HepG2 (cell line): Measurements from ENCODE around the gene CLPSL2. TPM values are rescaled to one million over a fixed set of nuclear protein-coding genes. Genes with fewer than 3 reads are reported as not detected.

ENCODE experiments used
- ATF1 ChIP-seq: IDR thresholded peaks from 2 replicates; pipeline ENCODE4 v1.6.1; 2016; ENCODE audit warnings: mild to moderate bottlenecking, control low read depth
- CAMTA2 ChIP-seq: sonication (generic); formaldehyde crosslinking; IDR thresholded peaks from 2 replicates; pipeline ENCODE4 v1.4.0; 2020; ENCODE audit warnings: mild to moderate bottlenecking, missing genetic modification reagents, borderline replicate concordance
- IRX3 ChIP-seq: sonication (generic); formaldehyde crosslinking; IDR thresholded peaks from 2 replicates; pipeline ENCODE4 v1.8.1; 2023; ENCODE audit warnings: mild to moderate bottlenecking, low read depth, missing genetic modification reagents, borderline replicate concordance
- RFX1 ChIP-seq: fragments of 450-650 bp; IDR thresholded peaks from 2 replicates; pipeline ENCODE4 v1.6.1; 2017
- RFXANK ChIP-seq: IDR thresholded peaks from 2 replicates; pipeline ENCODE4 v1.6.1; 2016
- ZNF562 ChIP-seq: sonication (generic); formaldehyde crosslinking; IDR thresholded peaks from 2 replicates; pipeline ENCODE4 v1.8.0; 2022; ENCODE audit warnings: missing genetic modification reagents, borderline replicate concordance
- ZNF598 ChIP-seq: sonication (generic); formaldehyde crosslinking; IDR thresholded peaks from 2 replicates; pipeline ENCODE4 v1.5.1; 2020; ENCODE audit warnings: mild to moderate bottlenecking, missing genetic modification reagents, borderline replicate concordance
- ZNF629 ChIP-seq: sonication (generic); formaldehyde crosslinking; conservative IDR thresholded peaks from 2 replicates; pipeline ENCODE4 v1.5.0; 2020; ENCODE audit warnings: missing genetic modification reagents
- ZNF788 ChIP-seq: sonication (generic); formaldehyde crosslinking; IDR thresholded peaks from 2 replicates; pipeline ENCODE4 v1.5.0; 2020; ENCODE audit warnings: mild to moderate bottlenecking, missing genetic modification reagents, borderline replicate concordance
- polyA plus RNA-seq, 8 experiments: library from polyadenylated mRNA; depleted of rRNA in 3 of 8; stranded (reverse) in 7 of 8; unstranded in 1 of 8; fragments of >200 nt; fragmentation: Illumina TruSeq in 4 of 8; extraction: Trizol in 4 of 8; gene quantifications; 2 replicates each; pipeline versions ENCODE4 v1.2.1 to v1.2.3, GENCODE V29; 2011 to 2016; ENCODE audit warnings: low read depth in 4 of 8, missing spikeins in 1 of 8, mixed read lengths in 1 of 8; ENCODE audit not compliant: insufficient read depth in 1 of 8
- total RNA-seq, 5 experiments: library from RNA; depleted of rRNA; stranded (reverse); fragments of >200 nt; fragmentation: Illumina TruSeq; extraction: Trizol; gene quantifications; 2 replicates each; pipeline ENCODE4 v1.2.3, GENCODE V29; 2016; ENCODE audit warnings: low read depth in 1 of 5
- TF ChIP-seq, protein P1 (sequence below): sonication (generic); formaldehyde crosslinking; IDR thresholded peaks from 2 replicates; pipeline ENCODE4 v1.4.0; 2020; ENCODE audit warnings: low read depth, mild to moderate bottlenecking, missing genetic modification reagents
- TF ChIP-seq, protein P2 (sequence below): fragments of 450-650 bp; IDR thresholded peaks from 2 replicates; pipeline ENCODE4 v1.6.1; 2017
- TF ChIP-seq, protein P3 (sequence below): sonication (generic); formaldehyde crosslinking; IDR thresholded peaks from 2 replicates; pipeline ENCODE4 v1.5.0; 2020; ENCODE audit warnings: mild to moderate bottlenecking, missing genetic modification reagents, borderline replicate concordance
- TF ChIP-seq, protein P4 (sequence below): sonication (generic); formaldehyde crosslinking; IDR thresholded peaks from 2 replicates; pipeline ENCODE4 v1.4.0; 2020; ENCODE audit warnings: missing genetic modification reagents, mild to moderate bottlenecking, borderline replicate concordance
- TF ChIP-seq, protein P5 (sequence below): sonication (generic); formaldehyde crosslinking; IDR thresholded peaks from 2 replicates; pipeline ENCODE4 v1.4.0; 2020; ENCODE audit warnings: mild to moderate bottlenecking, low read depth, missing genetic modification reagents
- TF ChIP-seq, protein P6 (sequence below): sonication (generic); formaldehyde crosslinking; IDR thresholded peaks from 2 replicates; pipeline ENCODE4 v1.4.0; 2020; ENCODE audit warnings: mild to moderate bottlenecking, missing genetic modification reagents
- TF ChIP-seq, protein P7 (sequence below), 2 experiments: sonication (generic) in 1 of 2; formaldehyde crosslinking in 1 of 2; IDR thresholded peaks; 2 replicates each; pipeline versions ENCODE4 v1.4.0 to v1.6.1; 2018 to 2020; ENCODE audit warnings: missing genetic modification reagents in 2 of 2, borderline replicate concordance in 1 of 2, low read depth in 1 of 2, mild to moderate bottlenecking in 1 of 2, missing biosample characterization in 1 of 2

The CLPSL2 gene
- total and polyA plus RNA-seq, 2 of the 13 experiments (the other 11 are each of a cell fraction or from before 2014, with no cell fraction given) = not detected

DNA sequence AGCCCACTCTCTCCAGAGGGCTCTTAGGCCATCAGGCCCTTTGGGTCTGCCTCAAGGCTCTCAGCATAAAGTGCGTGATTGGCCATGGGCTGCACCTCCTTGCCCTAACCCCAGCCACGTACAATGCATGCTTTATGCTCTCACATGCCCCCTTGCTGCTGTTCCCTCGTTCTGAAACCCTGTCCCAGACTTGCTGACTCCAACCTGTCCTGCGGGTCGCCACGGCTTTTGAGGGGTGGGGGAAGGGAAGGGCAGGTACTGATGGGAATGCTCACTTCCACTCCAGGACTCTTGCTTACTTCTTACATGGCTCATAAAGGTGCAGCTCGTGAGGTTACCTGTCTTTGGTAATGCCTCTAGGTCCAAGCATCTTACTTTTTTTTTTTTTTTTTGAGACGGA is 33.6 kb upstream of the CLPSL2 start (continued):
- TF ChIP-seq RFXANK (CRISPR knock-in tag) = no peak
- TF ChIP-seq, protein P1, sequence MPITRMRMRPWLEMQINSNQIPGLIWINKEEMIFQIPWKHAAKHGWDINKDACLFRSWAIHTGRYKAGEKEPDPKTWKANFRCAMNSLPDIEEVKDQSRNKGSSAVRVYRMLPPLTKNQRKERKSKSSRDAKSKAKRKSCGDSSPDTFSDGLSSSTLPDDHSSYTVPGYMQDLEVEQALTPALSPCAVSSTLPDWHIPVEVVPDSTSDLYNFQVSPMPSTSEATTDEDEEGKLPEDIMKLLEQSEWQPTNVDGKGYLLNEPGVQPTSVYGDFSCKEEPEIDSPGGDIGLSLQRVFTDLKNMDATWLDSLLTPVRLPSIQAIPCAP (CRISPR knock-in tag) = no peak
- no peak for TF ChIP-seq RFX1
- TF ChIP-seq, protein P2, sequence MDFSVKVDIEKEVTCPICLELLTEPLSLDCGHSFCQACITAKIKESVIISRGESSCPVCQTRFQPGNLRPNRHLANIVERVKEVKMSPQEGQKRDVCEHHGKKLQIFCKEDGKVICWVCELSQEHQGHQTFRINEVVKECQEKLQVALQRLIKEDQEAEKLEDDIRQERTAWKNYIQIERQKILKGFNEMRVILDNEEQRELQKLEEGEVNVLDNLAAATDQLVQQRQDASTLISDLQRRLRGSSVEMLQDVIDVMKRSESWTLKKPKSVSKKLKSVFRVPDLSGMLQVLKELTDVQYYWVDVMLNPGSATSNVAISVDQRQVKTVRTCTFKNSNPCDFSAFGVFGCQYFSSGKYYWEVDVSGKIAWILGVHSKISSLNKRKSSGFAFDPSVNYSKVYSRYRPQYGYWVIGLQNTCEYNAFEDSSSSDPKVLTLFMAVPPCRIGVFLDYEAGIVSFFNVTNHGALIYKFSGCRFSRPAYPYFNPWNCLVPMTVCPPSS = no peak
- no peak for TF ChIP-seq ATF1 (CRISPR knock-in tag)
- TF ChIP-seq ZNF629 (CRISPR knock-in tag) = no peak
- TF ChIP-seq CAMTA2 (CRISPR knock-in tag) = peak; percentile 84; the same call in 1 of the 2 replicates
- peak; percentile 68; the same call in 1 of the 2 replicates for TF ChIP-seq ZNF598 (CRISPR knock-in tag)
- TF ChIP-seq, protein P3, sequence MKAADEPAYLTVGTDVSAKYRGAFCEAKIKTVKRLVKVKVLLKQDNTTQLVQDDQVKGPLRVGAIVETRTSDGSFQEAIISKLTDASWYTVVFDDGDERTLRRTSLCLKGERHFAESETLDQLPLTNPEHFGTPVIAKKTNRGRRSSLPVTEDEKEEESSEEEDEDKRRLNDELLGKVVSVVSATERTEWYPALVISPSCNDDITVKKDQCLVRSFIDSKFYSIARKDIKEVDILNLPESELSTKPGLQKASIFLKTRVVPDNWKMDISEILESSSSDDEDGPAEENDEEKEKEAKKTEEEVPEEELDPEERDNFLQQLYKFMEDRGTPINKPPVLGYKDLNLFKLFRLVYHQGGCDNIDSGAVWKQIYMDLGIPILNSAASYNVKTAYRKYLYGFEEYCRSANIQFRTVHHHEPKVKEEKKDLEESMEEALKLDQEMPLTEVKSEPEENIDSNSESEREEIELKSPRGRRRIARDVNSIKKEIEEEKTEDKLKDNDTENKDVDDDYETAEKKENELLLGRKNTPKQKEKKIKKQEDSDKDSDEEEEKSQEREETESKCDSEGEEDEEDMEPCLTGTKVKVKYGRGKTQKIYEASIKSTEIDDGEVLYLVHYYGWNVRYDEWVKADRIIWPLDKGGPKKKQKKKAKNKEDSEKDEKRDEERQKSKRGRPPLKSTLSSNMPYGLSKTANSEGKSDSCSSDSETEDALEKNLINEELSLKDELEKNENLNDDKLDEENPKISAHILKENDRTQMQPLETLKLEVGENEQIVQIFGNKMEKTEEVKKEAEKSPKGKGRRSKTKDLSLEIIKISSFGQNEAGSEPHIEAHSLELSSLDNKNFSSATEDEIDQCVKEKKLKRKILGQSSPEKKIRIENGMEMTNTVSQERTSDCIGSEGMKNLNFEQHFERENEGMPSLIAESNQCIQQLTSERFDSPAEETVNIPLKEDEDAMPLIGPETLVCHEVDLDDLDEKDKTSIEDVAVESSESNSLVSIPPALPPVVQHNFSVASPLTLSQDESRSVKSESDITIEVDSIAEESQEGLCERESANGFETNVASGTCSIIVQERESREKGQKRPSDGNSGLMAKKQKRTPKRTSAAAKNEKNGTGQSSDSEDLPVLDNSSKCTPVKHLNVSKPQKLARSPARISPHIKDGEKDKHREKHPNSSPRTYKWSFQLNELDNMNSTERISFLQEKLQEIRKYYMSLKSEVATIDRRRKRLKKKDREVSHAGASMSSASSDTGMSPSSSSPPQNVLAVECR (CRISPR knock-in tag) = peak; percentile 16; the same call in 1 of the 2 replicates
- TF ChIP-seq ZNF562 = no peak
- TF ChIP-seq, protein P4, sequence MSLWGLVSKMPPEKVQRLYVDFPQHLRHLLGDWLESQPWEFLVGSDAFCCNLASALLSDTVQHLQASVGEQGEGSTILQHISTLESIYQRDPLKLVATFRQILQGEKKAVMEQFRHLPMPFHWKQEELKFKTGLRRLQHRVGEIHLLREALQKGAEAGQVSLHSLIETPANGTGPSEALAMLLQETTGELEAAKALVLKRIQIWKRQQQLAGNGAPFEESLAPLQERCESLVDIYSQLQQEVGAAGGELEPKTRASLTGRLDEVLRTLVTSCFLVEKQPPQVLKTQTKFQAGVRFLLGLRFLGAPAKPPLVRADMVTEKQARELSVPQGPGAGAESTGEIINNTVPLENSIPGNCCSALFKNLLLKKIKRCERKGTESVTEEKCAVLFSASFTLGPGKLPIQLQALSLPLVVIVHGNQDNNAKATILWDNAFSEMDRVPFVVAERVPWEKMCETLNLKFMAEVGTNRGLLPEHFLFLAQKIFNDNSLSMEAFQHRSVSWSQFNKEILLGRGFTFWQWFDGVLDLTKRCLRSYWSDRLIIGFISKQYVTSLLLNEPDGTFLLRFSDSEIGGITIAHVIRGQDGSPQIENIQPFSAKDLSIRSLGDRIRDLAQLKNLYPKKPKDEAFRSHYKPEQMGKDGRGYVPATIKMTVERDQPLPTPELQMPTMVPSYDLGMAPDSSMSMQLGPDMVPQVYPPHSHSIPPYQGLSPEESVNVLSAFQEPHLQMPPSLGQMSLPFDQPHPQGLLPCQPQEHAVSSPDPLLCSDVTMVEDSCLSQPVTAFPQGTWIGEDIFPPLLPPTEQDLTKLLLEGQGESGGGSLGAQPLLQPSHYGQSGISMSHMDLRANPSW (CRISPR knock-in tag) = no peak
- TF ChIP-seq IRX3 (CRISPR knock-in tag) = no peak
- TF ChIP-seq, protein P5, sequence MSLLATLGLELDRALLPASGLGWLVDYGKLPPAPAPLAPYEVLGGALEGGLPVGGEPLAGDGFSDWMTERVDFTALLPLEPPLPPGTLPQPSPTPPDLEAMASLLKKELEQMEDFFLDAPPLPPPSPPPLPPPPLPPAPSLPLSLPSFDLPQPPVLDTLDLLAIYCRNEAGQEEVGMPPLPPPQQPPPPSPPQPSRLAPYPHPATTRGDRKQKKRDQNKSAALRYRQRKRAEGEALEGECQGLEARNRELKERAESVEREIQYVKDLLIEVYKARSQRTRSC (CRISPR knock-in tag) = no peak
- TF ChIP-seq ZNF788 (CRISPR knock-in tag) = peak; percentile 21; the same call in 1 of the 2 replicates
- TF ChIP-seq, protein P6, sequence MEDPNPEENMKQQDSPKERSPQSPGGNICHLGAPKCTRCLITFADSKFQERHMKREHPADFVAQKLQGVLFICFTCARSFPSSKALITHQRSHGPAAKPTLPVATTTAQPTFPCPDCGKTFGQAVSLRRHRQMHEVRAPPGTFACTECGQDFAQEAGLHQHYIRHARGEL (CRISPR knock-in tag) = no peak
- TF ChIP-seq, protein P7, sequence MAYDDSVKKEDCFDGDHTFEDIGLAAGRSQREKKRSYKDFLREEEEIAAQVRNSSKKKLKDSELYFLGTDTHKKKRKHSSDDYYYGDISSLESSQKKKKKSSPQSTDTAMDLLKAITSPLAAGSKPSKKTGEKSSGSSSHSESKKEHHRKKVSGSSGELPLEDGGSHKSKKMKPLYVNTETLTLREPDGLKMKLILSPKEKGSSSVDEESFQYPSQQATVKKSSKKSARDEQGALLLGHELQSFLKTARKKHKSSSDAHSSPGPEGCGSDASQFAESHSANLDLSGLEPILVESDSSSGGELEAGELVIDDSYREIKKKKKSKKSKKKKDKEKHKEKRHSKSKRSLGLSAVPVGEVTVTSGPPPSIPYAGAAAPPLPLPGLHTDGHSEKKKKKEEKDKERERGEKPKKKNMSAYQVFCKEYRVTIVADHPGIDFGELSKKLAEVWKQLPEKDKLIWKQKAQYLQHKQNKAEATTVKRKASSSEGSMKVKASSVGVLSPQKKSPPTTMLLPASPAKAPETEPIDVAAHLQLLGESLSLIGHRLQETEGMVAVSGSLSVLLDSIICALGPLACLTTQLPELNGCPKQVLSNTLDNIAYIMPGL (CRISPR knock-in tag; IDR thresholded peaks at IDR 0.05; ENCODE audit: borderline replicate concordance in 1 of 2, low read depth in 1 of 2) = 0 out of 4 replicates have a peak, but pooled peaks of 1 of the 2 experiments have one; percentile 44
